AG09309 (cell line): ENCODE data around the gene CSNK1A1.

ENCODE experiments used
- DNase-seq: peaks from one replicate; pipeline ENCODE4 v3.0.0-alpha.2; 2010; ENCODE audit warnings: low read depth
- H3K4me3 ChIP-seq: 2 replicates; pipeline ENCODE4 v1.5.1; 2011; ENCODE audit warnings: mild to moderate bottlenecking, low read depth, low read length, moderate library complexity; ENCODE audit not compliant: control insufficient read depth
- TF ChIP-seq, protein P1 (sequence below): IDR thresholded peaks from 2 replicates; pipeline ENCODE4 v1.5.1; 2011; ENCODE audit warnings: mild to moderate bottlenecking, low read depth, low read length, inconsistent platforms; ENCODE audit not compliant: insufficient read depth, control insufficient read depth; ENCODE audit errors: missing control alignments

Gene CSNK1A1

GRCh38 chr5:149594206-149594895 lies 43.1 kb upstream of the CSNK1A1 start:
- DNase-seq = no peak
- TF ChIP-seq, protein P1, sequence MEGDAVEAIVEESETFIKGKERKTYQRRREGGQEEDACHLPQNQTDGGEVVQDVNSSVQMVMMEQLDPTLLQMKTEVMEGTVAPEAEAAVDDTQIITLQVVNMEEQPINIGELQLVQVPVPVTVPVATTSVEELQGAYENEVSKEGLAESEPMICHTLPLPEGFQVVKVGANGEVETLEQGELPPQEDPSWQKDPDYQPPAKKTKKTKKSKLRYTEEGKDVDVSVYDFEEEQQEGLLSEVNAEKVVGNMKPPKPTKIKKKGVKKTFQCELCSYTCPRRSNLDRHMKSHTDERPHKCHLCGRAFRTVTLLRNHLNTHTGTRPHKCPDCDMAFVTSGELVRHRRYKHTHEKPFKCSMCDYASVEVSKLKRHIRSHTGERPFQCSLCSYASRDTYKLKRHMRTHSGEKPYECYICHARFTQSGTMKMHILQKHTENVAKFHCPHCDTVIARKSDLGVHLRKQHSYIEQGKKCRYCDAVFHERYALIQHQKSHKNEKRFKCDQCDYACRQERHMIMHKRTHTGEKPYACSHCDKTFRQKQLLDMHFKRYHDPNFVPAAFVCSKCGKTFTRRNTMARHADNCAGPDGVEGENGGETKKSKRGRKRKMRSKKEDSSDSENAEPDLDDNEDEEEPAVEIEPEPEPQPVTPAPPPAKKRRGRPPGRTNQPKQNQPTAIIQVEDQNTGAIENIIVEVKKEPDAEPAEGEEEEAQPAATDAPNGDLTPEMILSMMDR = no peak
- no peak overlapping the region for H3K4me3 ChIP-seq

DNA sequence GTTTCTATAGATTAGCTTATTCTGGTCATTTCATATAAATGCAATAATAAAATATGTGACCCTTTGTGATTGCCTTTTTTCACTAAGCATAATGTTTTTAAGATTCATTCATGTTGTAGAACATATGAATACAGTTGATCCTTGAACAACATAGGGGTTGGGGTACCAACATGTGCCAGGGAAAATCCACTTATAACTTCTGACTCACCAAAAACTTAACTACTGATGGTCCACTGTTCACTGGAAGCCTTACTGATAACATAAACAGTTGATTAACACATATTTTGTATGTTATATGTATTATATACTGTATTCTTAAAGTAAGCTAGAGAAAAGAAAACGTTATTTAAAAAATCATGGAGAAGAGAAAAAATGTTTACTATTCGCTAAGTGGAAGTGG lies 42.1 kb upstream of the CSNK1A1 start:
- H3K4me3 ChIP-seq = no peak overlapping the region
- no peak for DNase-seq
- TF ChIP-seq, protein P1 = no peak

GRCh38 chr5:149588936-149589335 lies 37.7 kb upstream of the CSNK1A1 start:
- TF ChIP-seq, protein P1 = no peak
- H3K4me3 ChIP-seq = no peak overlapping the region
- no peak for DNase-seq

- TF ChIP-seq, protein P1 = no peak
- no peak for DNase-seq
- no peak overlapping the region for H3K4me3 ChIP-seq
Observed at GRCh38 chr5:149586708-149587318, 35.6 kb upstream of the CSNK1A1 start.

DNA sequence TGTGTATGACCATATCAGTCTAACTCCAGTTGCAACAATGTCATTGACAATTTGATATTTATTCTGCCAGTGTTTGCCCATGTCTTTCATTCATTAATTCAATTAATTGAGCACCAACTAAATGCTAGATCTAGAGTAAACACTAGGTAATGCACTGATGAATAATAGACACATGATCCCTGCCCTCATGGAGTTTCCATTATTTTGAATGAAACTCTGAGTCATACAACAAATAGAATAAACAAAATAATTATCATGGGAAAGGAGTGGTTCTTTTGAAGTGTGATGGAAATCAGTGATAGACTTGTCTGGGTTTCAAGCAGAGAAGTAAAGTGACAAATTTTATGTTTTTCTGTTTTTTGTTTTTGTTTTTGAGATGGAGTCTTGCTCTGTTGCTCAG lies 34.7 kb upstream of the CSNK1A1 start:
- no peak overlapping the region for H3K4me3 ChIP-seq
- no peak for DNase-seq
- TF ChIP-seq, protein P1 = no peak

DNA sequence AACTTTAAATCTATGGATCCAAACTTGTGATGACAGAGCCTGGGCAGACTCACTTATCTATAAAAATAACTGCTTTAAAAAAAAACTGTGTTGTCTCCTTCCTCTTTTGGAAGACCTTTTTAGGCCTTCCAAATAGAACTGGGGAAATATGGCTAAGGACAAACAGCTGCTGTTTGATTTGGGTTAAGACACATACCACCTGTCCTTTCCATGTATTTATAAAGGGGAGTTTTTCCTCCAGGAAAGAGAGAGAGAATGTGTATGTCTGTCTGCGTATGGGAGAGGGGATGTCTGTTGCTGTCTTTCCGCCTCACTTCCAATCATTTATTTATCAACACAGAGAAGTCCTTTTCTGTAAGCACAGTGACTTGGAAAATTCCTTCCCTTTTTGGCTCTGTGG lies 32.9 kb upstream of the CSNK1A1 start:
- TF ChIP-seq, protein P1 = no peak
- H3K4me3 ChIP-seq = no peak overlapping the region
- DNase-seq = no peak

DNA sequence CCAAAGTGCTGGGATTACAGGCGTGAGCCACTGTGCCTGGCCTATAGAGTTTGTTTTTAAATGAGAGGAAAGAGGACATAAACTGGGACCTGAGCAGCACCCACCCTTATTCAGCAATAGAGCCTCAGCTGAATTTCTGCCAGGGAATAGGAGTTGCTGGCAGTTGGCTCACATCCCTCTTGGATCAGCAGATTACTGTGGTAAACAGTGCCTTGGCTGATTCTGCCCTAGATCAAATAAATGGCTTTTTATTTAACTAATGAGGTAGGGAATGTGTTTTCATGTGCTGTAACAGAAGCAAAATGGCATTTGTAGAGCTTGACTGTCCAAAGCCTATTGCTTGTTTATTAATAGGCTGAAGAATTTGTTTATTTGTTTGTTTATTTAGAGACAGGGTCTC lies 32.2 kb upstream of the CSNK1A1 start:
- TF ChIP-seq, protein P1 = no peak
- no peak overlapping the region for H3K4me3 ChIP-seq
- DNase-seq = no peak
